Peyer's patch (tissue), 4 donors: ENCODE data around the gene DOCK1.

Experiments used
- POLR2A ChIP-seq, 2 donors: fragments of 450-650 bp; IDR thresholded peaks; one replicate each; pipeline ENCODE4 v1.5.1; 2017; ENCODE audit warnings: antibody characterized with exemption in 2 of 2, mild to moderate bottlenecking in 2 of 2, moderate library complexity in 2 of 2
- TF ChIP-seq, protein P1 (sequence below), 6 experiments: fragments of 450-650 bp in 4 of 6; fragments of 200-600 bp in 2 of 6; sonication (generic) in 1 of 6; IDR thresholded peaks; one replicate each; pipeline ENCODE4 v1.5.1; 2017 to 2019; ENCODE audit warnings: antibody characterized with exemption in 6 of 6, mild to moderate bottlenecking in 3 of 6, moderate library complexity in 1 of 6

DNA sequence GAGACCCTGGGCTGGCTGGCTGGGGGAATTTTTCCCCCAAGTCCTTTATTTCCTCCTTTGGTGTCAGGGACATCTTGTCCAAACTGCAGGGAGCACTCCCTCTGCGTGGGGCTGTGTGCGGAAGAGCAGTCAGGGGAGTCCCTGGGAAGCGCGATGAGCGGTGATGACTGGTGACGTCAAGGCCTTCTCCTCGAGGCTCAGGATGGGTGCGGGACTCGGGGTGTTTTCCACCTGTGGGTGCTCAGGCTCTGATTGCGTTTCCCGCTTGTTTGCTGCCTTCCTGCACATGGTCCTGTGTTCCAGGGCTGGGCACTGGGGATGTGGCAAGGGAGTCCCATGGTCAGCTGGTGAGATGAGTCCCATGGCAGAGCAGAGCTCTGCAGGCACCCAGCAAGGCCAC lies 101.2 kb downstream of the DOCK1 start:
- TF ChIP-seq, protein P1, sequence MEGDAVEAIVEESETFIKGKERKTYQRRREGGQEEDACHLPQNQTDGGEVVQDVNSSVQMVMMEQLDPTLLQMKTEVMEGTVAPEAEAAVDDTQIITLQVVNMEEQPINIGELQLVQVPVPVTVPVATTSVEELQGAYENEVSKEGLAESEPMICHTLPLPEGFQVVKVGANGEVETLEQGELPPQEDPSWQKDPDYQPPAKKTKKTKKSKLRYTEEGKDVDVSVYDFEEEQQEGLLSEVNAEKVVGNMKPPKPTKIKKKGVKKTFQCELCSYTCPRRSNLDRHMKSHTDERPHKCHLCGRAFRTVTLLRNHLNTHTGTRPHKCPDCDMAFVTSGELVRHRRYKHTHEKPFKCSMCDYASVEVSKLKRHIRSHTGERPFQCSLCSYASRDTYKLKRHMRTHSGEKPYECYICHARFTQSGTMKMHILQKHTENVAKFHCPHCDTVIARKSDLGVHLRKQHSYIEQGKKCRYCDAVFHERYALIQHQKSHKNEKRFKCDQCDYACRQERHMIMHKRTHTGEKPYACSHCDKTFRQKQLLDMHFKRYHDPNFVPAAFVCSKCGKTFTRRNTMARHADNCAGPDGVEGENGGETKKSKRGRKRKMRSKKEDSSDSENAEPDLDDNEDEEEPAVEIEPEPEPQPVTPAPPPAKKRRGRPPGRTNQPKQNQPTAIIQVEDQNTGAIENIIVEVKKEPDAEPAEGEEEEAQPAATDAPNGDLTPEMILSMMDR (IDR thresholded peaks at IDR 0.05) = no peak
- TF ChIP-seq POLR2A (IDR thresholded peaks at IDR 0.05) = no peak
